Tibial nerve (tissue), 4 donors: ENCODE results near the gene ZMYND15.

ENCODE experiments used
- CTCF ChIP-seq, 5 experiments: fragments of 200-600 bp in 3 of 5; fragments of 450-650 bp in 2 of 5; sonication (generic) in 3 of 5; IDR thresholded peaks; one replicate each; pipeline ENCODE4 v1.5.1; 2016 to 2019; ENCODE audit warnings: antibody characterized with exemption in 5 of 5, mild to moderate bottlenecking in 3 of 5, moderate library complexity in 2 of 5
- EP300 ChIP-seq, 2 donors: sonication (generic); formaldehyde crosslinking; IDR thresholded peaks; one replicate each; pipeline ENCODE4 v1.6.1; 2017; ENCODE audit warnings: antibody characterized with exemption in 2 of 2, mild to moderate bottlenecking in 1 of 2

GRCh38 chr17:4717791-4718190 lies 21.8 kb upstream of the ZMYND15 start:
- no peak for TF ChIP-seq CTCF (IDR thresholded peaks at IDR 0.05)
- no peak for TF ChIP-seq EP300 (IDR thresholded peaks at IDR 0.05)
